HEK293 (cell line): ENCODE measurements around the gene PTX3.

Source experiments
- BCL11A ChIP-seq: fragments of 450-650 bp; formaldehyde crosslinking; IDR thresholded peaks from 2 replicates; pipeline ENCODE4 v1.5.1; 2016; ENCODE audit warnings: low read depth, missing biosample characterization, missing genetic modification characterization
- BCL11B ChIP-seq: fragments of 450-650 bp; formaldehyde crosslinking; IDR thresholded peaks from 2 replicates; pipeline ENCODE4 v1.5.1; 2016; ENCODE audit warnings: low read depth, missing biosample characterization, missing genetic modification characterization
- EGR2 ChIP-seq: fragments of 450-650 bp; formaldehyde crosslinking; IDR thresholded peaks from 2 replicates; pipeline ENCODE4 v1.5.1; 2016; ENCODE audit warnings: low read depth, missing biosample characterization, missing genetic modification characterization
- GFI1B ChIP-seq: fragments of 450-650 bp; formaldehyde crosslinking; IDR thresholded peaks from 2 replicates; pipeline ENCODE4 v1.5.1; 2016; ENCODE audit warnings: missing biosample characterization, missing genetic modification characterization
- GLI4 ChIP-seq: fragments of 450-650 bp; formaldehyde crosslinking; IDR thresholded peaks from 2 replicates; pipeline ENCODE4 v1.5.1; 2016; ENCODE audit warnings: missing biosample characterization, missing genetic modification characterization
- GLIS2 ChIP-seq: fragments of 450-650 bp; formaldehyde crosslinking; IDR thresholded peaks from 2 replicates; pipeline ENCODE4 v1.5.1; 2016; ENCODE audit warnings: missing biosample characterization, missing genetic modification characterization
- HOXC10 ChIP-seq: sonication (generic); formaldehyde crosslinking; IDR thresholded peaks from 2 replicates; pipeline ENCODE4 v1.8.1; 2023; ENCODE audit warnings: mild to moderate bottlenecking, missing genetic modification reagents
- KLF16 ChIP-seq: fragments of 450-650 bp; formaldehyde crosslinking; IDR thresholded peaks from 2 replicates; pipeline ENCODE4 v1.5.1; 2017; ENCODE audit warnings: missing biosample characterization, missing genetic modification characterization
- REPIN1 ChIP-seq: fragments of 450-650 bp; formaldehyde crosslinking; IDR thresholded peaks from 2 replicates; pipeline ENCODE4 v1.5.1; 2017; ENCODE audit warnings: missing biosample characterization, missing genetic modification characterization, low read depth
- SP3 ChIP-seq: fragments of 450-650 bp; formaldehyde crosslinking; IDR thresholded peaks from 2 replicates; pipeline ENCODE4 v1.5.1; 2016; ENCODE audit warnings: missing biosample characterization, missing genetic modification characterization
- ZNF155 ChIP-seq: fragments of 450-650 bp; formaldehyde crosslinking; IDR thresholded peaks from 2 replicates; pipeline ENCODE4 v1.5.1; 2016; ENCODE audit warnings: missing biosample characterization, missing genetic modification characterization
- ZNF239 ChIP-seq: fragments of 450-650 bp; formaldehyde crosslinking; IDR thresholded peaks from 2 replicates; pipeline ENCODE4 v1.5.1; 2016; ENCODE audit warnings: missing biosample characterization, missing genetic modification characterization
- ZNF24 ChIP-seq: fragments of 450-650 bp; formaldehyde crosslinking; IDR thresholded peaks from 2 replicates; pipeline ENCODE4 v1.5.1; 2016; ENCODE audit warnings: missing biosample characterization, missing genetic modification characterization
- ZNF292 ChIP-seq: fragments of 450-650 bp; formaldehyde crosslinking; IDR thresholded peaks from 2 replicates; pipeline ENCODE4 v1.5.1; 2016; ENCODE audit warnings: low read depth, missing biosample characterization, missing genetic modification characterization, borderline replicate concordance
- ZNF501 ChIP-seq: fragments of 450-650 bp; formaldehyde crosslinking; IDR thresholded peaks from 2 replicates; pipeline ENCODE4 v1.5.1; 2016; ENCODE audit warnings: missing biosample characterization, missing genetic modification characterization
- ZNF514 ChIP-seq: fragments of 450-650 bp; formaldehyde crosslinking; IDR thresholded peaks from 2 replicates; pipeline ENCODE4 v1.5.1; 2016; ENCODE audit warnings: missing biosample characterization, missing genetic modification characterization
- ZNF530 ChIP-seq: fragments of 450-650 bp; formaldehyde crosslinking; IDR thresholded peaks from 2 replicates; pipeline ENCODE4 v1.5.1; 2016; ENCODE audit warnings: low read depth, missing biosample characterization, missing genetic modification characterization
- ZNF670 ChIP-seq: fragments of 450-650 bp; formaldehyde crosslinking; IDR thresholded peaks from 2 replicates; pipeline ENCODE4 v1.5.1; 2016; ENCODE audit warnings: missing biosample characterization, missing genetic modification characterization, low read depth
- ZNF777 ChIP-seq: fragments of 450-650 bp; formaldehyde crosslinking; IDR thresholded peaks from 2 replicates; pipeline ENCODE4 v1.5.1; 2017; ENCODE audit warnings: missing biosample characterization, missing genetic modification characterization, borderline replicate concordance
- ZNF791 ChIP-seq: fragments of 450-650 bp; formaldehyde crosslinking; IDR thresholded peaks from 2 replicates; pipeline ENCODE4 v1.5.1; 2016; ENCODE audit warnings: missing biosample characterization, missing genetic modification characterization
- TF ChIP-seq, protein P1 (sequence below): fragments of 450-650 bp; formaldehyde crosslinking; IDR thresholded peaks from 2 replicates; pipeline ENCODE4 v1.5.1; 2016; ENCODE audit warnings: missing biosample characterization, missing genetic modification characterization
- TF ChIP-seq, protein P2 (sequence below): fragments of 450-650 bp; formaldehyde crosslinking; optimal IDR thresholded peaks from 2 replicates; pipeline ENCODE3; 2016; ENCODE audit warnings: missing biosample characterization, mild to moderate bottlenecking, missing genetic modification characterization
- TF ChIP-seq, protein P3 (sequence below): sonication (generic); formaldehyde crosslinking; IDR thresholded peaks from 2 replicates; pipeline ENCODE4 v1.8.1; 2022; ENCODE audit warnings: mild to moderate bottlenecking, moderate library complexity, missing genetic modification reagents
- TF ChIP-seq, protein P4 (sequence below): fragments of 450-650 bp; formaldehyde crosslinking; IDR thresholded peaks from 2 replicates; pipeline ENCODE4 v1.5.1; 2016; ENCODE audit warnings: missing biosample characterization, missing genetic modification characterization, low read depth
- TF ChIP-seq, protein P5 (sequence below): fragments of 450-650 bp; formaldehyde crosslinking; IDR thresholded peaks from 2 replicates; pipeline ENCODE4 v1.5.1; 2017; ENCODE audit warnings: missing biosample characterization, missing genetic modification characterization
- TF ChIP-seq, protein P6 (sequence below): fragments of 450-650 bp; formaldehyde crosslinking; IDR thresholded peaks from 2 replicates; pipeline ENCODE4 v1.5.1; 2016; ENCODE audit warnings: missing biosample characterization, missing genetic modification characterization
- TF ChIP-seq, protein P7 (sequence below): fragments of 450-650 bp; formaldehyde crosslinking; IDR thresholded peaks from 2 replicates; pipeline ENCODE4 v1.5.1; 2017; ENCODE audit warnings: missing biosample characterization, missing genetic modification characterization
- TF ChIP-seq, protein P8 (sequence below): fragments of 450-650 bp; IDR thresholded peaks from 2 replicates; pipeline ENCODE4 v1.5.1; 2018; ENCODE audit warnings: missing biosample characterization, mild to moderate bottlenecking, missing genetic modification characterization

Gene PTX3

DNA sequence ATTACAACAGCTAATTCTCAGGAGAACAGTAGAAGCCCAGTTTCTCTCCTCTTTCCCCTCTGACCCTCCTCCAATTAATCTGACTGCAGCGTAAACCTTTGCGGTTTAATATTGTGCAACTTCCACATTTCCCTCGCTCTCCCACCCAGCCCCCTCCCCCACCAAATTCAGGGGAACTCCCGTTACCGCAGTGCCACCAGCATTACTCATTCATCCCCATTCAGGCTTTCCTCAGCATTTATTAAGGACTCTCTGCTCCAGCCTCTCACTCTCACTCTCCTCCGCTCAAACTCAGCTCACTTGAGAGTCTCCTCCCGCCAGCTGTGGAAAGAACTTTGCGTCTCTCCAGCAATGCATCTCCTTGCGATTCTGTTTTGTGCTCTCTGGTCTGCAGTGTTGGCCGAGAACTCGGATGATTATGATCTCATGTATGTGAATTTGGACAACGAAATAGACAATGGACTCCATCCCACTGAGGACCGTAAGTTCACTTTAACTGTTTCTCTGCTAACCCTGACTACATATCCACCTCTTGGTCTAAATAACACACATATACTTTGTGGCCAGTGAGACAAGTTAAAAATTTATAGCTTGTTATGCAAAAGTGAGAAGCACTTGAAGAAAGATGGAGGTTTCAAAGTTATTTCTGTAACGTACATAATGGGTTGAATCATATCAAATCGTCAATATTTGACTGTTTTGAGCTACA lies at the start of gene PTX3 (continued):
- TF ChIP-seq, protein P1, sequence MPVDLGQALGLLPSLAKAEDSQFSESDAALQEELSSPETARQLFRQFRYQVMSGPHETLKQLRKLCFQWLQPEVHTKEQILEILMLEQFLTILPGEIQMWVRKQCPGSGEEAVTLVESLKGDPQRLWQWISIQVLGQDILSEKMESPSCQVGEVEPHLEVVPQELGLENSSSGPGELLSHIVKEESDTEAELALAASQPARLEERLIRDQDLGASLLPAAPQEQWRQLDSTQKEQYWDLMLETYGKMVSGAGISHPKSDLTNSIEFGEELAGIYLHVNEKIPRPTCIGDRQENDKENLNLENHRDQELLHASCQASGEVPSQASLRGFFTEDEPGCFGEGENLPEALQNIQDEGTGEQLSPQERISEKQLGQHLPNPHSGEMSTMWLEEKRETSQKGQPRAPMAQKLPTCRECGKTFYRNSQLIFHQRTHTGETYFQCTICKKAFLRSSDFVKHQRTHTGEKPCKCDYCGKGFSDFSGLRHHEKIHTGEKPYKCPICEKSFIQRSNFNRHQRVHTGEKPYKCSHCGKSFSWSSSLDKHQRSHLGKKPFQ (tag by site-specific recombination) = no peak
- TF ChIP-seq ZNF155 = no peak
- TF ChIP-seq, protein P2, sequence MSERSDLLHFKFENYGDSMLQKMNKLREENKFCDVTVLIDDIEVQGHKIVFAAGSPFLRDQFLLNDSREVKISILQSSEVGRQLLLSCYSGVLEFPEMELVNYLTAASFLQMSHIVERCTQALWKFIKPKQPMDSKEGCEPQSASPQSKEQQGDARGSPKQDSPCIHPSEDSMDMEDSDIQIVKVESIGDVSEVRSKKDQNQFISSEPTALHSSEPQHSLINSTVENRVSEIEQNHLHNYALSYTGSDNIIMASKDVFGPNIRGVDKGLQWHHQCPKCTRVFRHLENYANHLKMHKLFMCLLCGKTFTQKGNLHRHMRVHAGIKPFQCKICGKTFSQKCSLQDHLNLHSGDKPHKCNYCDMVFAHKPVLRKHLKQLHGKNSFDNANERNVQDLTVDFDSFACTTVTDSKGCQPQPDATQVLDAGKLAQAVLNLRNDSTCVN (tag by site-specific recombination) = no peak
- no peak for TF ChIP-seq ZNF292 (tag by site-specific recombination)
- TF ChIP-seq BCL11A (tag by site-specific recombination) = no peak
- TF ChIP-seq ZNF670 = no peak
- no peak for TF ChIP-seq ZNF239 (tag by site-specific recombination)
- TF ChIP-seq GLIS2 (tag by site-specific recombination) = peak; percentile 45; the same call in 1 of the 2 replicates
- peak; percentile 37; the same call in 1 of the 2 replicates for TF ChIP-seq ZNF24 (tag by site-specific recombination)
- TF ChIP-seq ZNF777 (tag by site-specific recombination) = no peak
- TF ChIP-seq, protein P3, sequence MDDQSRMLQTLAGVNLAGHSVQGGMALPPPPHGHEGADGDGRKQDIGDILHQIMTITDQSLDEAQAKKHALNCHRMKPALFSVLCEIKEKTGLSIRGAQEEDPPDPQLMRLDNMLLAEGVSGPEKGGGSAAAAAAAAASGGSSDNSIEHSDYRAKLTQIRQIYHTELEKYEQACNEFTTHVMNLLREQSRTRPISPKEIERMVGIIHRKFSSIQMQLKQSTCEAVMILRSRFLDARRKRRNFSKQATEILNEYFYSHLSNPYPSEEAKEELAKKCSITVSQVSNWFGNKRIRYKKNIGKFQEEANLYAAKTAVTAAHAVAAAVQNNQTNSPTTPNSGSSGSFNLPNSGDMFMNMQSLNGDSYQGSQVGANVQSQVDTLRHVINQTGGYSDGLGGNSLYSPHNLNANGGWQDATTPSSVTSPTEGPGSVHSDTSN (CRISPR knock-in tag) = no peak
- TF ChIP-seq, protein P4, sequence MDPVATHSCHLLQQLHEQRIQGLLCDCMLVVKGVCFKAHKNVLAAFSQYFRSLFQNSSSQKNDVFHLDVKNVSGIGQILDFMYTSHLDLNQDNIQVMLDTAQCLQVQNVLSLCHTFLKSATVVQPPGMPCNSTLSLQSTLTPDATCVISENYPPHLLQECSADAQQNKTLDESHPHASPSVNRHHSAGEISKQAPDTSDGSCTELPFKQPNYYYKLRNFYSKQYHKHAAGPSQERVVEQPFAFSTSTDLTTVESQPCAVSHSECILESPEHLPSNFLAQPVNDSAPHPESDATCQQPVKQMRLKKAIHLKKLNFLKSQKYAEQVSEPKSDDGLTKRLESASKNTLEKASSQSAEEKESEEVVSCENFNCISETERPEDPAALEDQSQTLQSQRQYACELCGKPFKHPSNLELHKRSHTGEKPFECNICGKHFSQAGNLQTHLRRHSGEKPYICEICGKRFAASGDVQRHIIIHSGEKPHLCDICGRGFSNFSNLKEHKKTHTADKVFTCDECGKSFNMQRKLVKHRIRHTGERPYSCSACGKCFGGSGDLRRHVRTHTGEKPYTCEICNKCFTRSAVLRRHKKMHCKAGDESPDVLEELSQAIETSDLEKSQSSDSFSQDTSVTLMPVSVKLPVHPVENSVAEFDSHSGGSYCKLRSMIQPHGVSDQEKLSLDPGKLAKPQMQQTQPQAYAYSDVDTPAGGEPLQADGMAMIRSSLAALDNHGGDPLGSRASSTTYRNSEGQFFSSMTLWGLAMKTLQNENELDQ (tag by site-specific recombination) = no peak
- TF ChIP-seq KLF16 (tag by site-specific recombination) = 0 out of 2 replicates have a peak, but pooled peaks have one; percentile 43
- TF ChIP-seq, protein P5, sequence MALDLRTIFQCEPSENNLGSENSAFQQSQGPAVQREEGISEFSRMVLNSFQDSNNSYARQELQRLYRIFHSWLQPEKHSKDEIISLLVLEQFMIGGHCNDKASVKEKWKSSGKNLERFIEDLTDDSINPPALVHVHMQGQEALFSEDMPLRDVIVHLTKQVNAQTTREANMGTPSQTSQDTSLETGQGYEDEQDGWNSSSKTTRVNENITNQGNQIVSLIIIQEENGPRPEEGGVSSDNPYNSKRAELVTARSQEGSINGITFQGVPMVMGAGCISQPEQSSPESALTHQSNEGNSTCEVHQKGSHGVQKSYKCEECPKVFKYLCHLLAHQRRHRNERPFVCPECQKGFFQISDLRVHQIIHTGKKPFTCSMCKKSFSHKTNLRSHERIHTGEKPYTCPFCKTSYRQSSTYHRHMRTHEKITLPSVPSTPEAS (tag by site-specific recombination) = no peak
- TF ChIP-seq, protein P6, sequence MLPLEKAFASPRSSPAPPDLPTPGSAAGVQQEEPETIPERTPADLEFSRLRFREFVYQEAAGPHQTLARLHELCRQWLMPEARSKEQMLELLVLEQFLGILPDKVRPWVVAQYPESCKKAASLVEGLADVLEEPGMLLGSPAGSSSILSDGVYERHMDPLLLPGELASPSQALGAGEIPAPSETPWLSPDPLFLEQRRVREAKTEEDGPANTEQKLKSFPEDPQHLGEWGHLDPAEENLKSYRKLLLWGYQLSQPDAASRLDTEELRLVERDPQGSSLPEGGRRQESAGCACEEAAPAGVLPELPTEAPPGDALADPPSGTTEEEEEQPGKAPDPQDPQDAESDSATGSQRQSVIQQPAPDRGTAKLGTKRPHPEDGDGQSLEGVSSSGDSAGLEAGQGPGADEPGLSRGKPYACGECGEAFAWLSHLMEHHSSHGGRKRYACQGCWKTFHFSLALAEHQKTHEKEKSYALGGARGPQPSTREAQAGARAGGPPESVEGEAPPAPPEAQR (tag by site-specific recombination) = no peak
- TF ChIP-seq HOXC10 (CRISPR knock-in tag) = no peak
- no peak for TF ChIP-seq GFI1B (tag by site-specific recombination)
- no peak for TF ChIP-seq REPIN1 (tag by site-specific recombination)
- TF ChIP-seq EGR2 = no peak
- TF ChIP-seq ZNF530 (tag by site-specific recombination) = no peak
- no peak for TF ChIP-seq ZNF501 (tag by site-specific recombination)
- TF ChIP-seq, protein P7, sequence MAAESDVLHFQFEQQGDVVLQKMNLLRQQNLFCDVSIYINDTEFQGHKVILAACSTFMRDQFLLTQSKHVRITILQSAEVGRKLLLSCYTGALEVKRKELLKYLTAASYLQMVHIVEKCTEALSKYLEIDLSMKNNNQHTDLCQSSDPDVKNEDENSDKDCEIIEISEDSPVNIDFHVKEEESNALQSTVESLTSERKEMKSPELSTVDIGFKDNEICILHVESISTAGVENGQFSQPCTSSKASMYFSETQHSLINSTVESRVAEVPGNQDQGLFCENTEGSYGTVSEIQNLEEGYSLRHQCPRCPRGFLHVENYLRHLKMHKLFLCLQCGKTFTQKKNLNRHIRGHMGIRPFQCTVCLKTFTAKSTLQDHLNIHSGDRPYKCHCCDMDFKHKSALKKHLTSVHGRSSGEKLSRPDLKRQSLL (tag by site-specific recombination) = no peak
- TF ChIP-seq BCL11B = no peak
- TF ChIP-seq ZNF514 (tag by site-specific recombination) = no peak
- no peak for TF ChIP-seq SP3
- TF ChIP-seq, protein P8, sequence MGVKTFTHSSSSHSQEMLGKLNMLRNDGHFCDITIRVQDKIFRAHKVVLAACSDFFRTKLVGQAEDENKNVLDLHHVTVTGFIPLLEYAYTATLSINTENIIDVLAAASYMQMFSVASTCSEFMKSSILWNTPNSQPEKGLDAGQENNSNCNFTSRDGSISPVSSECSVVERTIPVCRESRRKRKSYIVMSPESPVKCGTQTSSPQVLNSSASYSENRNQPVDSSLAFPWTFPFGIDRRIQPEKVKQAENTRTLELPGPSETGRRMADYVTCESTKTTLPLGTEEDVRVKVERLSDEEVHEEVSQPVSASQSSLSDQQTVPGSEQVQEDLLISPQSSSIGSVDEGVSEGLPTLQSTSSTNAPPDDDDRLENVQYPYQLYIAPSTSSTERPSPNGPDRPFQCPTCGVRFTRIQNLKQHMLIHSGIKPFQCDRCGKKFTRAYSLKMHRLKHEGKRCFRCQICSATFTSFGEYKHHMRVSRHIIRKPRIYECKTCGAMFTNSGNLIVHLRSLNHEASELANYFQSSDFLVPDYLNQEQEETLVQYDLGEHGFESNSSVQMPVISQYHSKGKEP (tag by site-specific recombination) = no peak
- TF ChIP-seq ZNF791 = no peak
- no peak for TF ChIP-seq GLI4 (tag by site-specific recombination)
